ENCODE results near the gene SIPA1L3.
"Not testable (repeated sequence)": the region's sequence is repeated elsewhere in the genome, so short reads cannot be mapped to it uniquely, and the experiment has no call there.

The SIPA1L3 gene

DNA sequence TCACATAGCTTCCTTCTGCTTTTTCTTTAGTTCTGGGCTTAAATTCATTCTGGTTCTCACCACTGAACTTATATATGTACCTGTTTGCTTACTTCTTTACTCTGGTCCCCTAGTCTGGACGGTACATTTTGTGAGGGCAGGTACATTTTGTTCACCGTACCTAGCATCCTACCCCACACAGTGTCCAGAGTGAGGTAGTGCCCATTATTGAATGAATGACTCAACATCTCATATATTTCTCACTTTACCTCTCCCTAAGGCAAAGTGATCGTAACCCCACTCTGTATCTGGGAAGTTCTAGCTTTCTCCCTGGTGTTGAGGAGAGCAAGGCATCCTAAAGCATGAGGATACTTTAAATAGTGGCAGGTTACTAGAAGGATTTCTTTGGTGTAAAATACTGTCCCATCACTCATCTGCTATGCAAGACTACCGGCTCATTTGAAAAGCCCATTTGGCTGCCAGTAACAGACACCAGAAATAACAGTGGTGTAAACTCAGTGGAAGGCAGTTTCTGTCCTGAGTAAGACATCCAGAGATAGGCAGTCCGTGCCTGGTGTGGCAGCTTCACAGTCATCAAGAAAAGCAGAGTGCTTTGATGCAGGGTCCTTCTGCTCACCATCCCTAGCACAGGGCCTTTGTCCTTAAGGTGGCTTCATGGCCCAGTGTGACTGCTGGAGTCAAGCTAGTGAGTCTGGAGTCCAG is 111.8 kb downstream of the SIPA1L3 start:
- H3K27ac ChIP-seq (ENCODE audit: low read length), result no peak overlapping the region
- H3K36me3 ChIP-seq (ENCODE audit: insufficient read depth, low read depth, low read length), result no peaks in the 10 kb centered on the region
- H3K4me1 ChIP-seq (ENCODE audit: insufficient read depth, low read length), result 0 out of 2 replicates have a peak, but pooled peaks cover 4% of the 10 kb centered on the region
- no peak overlapping the region for H3K9ac ChIP-seq (ENCODE audit: low read depth, low read length)
- no peaks in the 10 kb centered on the region for H3K27me3 ChIP-seq (ENCODE audit: insufficient read depth, low read length)
- no peaks in the 10 kb centered on the region for H3K9me3 ChIP-seq (ENCODE audit: insufficient read depth, low read depth, low read length)
- H3K4me3 ChIP-seq (ENCODE audit: low read length), result no peak overlapping the region

DNA sequence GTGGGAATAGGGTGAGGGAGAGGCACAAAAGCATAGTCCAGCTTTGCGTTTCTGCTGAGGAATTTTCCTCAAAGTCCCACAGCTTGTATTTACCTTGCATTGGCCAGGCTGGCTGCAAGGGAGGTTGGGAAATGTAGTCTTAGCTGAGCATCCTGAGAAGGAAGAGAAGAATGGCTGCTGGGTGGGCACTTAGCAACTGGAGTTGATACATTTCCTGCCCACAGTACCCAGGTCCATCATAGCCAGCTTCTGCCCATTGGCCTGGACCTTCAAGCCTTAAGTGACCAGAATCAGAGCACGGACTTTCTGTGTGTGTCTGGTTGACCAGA is 112.4 kb downstream of the SIPA1L3 start:
- H3K4me3 ChIP-seq (ENCODE audit: low read length), result no peak overlapping the region
- H3K36me3 ChIP-seq (ENCODE audit: insufficient read depth, low read depth, low read length), result no peaks in the 10 kb centered on the region
- no peaks in the 10 kb centered on the region for H3K27me3 ChIP-seq (ENCODE audit: insufficient read depth, low read length)
- no peak overlapping the region for H3K9ac ChIP-seq (ENCODE audit: low read depth, low read length)
- no peak overlapping the region for H3K27ac ChIP-seq (ENCODE audit: low read length)
- H3K4me1 ChIP-seq (ENCODE audit: insufficient read depth, low read length), result 0 out of 2 replicates have a peak, but pooled peaks cover 4% of the 10 kb centered on the region
- no peaks in the 10 kb centered on the region for H3K9me3 ChIP-seq (ENCODE audit: insufficient read depth, low read depth, low read length)

DNA sequence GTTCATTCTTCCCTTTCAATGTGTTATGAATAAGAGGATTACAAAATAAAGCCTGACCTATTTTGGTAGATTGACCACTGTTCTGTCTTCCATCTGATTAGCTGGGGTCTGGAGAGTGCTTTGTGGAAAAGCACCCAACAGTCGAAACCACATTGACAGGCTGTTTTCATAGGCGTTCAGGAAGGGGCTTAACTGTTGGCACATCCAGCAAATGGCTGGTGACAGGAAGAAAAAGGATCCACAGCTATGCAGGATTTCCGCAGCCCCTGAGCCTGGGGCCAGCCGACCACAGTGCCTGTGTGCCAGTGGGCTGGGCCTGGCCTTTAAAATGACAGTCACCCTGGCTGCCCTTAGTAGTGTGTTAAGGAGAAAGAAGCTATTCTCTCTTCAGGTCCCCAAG is 113.3 kb downstream of the SIPA1L3 start:
- Histone ChIP-seq H3K9me3 (ENCODE audit: insufficient read depth, low read depth, low read length) (no peaks in the 10 kb centered on the region), H3K27me3 (ENCODE audit: insufficient read depth, low read length) (no peaks in the 10 kb centered on the region), H3K4me1 (ENCODE audit: insufficient read depth, low read length) (0 out of 2 replicates have a peak, but pooled peaks cover 7% of the 10 kb centered on the region), H3K27ac (ENCODE audit: low read length) (no peak overlapping the region), H3K36me3 (ENCODE audit: insufficient read depth, low read depth, low read length) (no peaks in the 10 kb centered on the region), H3K9ac (ENCODE audit: low read depth, low read length) (no peak overlapping the region), H3K4me3 (ENCODE audit: low read length) (no peak overlapping the region)

DNA sequence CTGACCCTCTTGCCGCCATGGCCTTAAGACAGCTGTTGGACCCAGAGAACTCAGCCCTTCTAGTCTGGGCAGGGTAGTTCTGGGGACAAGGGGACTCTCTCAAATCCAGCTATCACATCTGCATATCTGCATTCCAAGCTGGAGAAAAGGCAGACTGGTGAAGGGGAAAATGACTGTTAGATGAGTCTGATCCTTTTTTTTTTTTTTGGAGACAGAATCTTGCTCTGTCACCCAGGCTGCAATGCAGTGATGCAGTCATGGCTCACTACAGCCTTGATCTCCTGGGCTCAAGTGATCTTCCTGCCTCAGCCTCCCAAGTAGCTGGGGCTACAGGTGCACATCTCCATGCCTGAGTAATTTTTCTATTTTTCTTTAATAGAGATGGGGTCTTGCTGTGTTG is 114.3 kb downstream of the SIPA1L3 start:
- Histone ChIP-seq H3K36me3 (ENCODE audit: insufficient read depth, low read depth, low read length) (no peaks in the 10 kb centered on the region), H3K27ac (ENCODE audit: low read length) (no peak overlapping the region), H3K9ac (ENCODE audit: low read depth, low read length) (no peak overlapping the region), H3K4me1 (ENCODE audit: insufficient read depth, low read length) (0 out of 2 replicates have a peak, but pooled peaks cover 7% of the 10 kb centered on the region), H3K9me3 (ENCODE audit: insufficient read depth, low read depth, low read length) (no peaks in the 10 kb centered on the region), H3K27me3 (ENCODE audit: insufficient read depth, low read length) (no peaks in the 10 kb centered on the region), H3K4me3 (ENCODE audit: low read length) (no peak overlapping the region)

DNA sequence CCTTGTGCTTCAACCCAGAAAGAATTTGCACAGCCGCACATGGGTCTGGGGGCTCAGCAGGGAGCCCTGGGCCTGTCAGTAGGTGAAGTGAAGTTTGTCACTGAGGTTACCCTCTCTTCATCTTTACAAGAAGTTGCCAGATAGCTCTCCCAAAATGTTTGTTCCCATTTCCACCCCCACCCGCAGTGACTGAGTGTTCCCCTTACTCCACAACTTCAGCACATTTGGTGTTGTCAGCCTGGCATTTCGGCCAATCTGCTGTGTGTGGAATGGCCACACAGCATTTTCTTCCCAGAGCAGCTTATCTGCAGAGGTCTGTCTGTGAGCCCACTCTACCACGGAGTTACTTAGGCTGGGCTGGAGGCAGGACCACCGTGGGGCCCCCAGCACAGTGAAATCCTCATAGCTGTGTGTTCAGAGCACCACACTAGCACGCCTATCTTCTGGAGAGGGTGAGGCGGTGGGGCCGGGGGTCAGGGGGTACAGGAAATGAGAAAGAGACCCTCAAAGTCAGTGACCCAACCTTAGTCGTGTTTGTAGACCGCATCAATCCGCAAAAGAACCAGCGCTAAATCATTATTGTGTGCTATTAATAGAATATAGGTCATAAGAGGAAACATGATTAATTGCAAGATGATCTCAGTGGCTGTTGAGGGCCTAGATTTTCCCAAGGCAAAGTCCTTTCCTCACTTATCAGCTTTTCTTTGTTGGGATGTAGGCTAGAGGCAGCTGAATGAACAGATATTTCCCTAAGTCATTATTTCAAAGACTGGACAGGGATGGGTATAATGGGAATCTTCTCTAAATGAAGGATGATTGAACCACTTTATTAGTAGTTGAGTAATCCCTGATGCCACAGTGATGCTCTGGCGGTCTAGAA is 116.0 kb downstream of the SIPA1L3 start:
- Histone ChIP-seq H3K4me3 (ENCODE audit: low read length) (no peak overlapping the region), H3K36me3 (ENCODE audit: insufficient read depth, low read depth, low read length) (no peaks in the 10 kb centered on the region), H3K27me3 (ENCODE audit: insufficient read depth, low read length) (no peaks in the 10 kb centered on the region), H3K9me3 (ENCODE audit: insufficient read depth, low read depth, low read length) (no peaks in the 10 kb centered on the region), H3K9ac (ENCODE audit: low read depth, low read length) (no peak overlapping the region), H3K27ac (ENCODE audit: low read length) (no peak overlapping the region), H3K4me1 (ENCODE audit: insufficient read depth, low read length) (0 out of 2 replicates have a peak, but pooled peaks cover 7% of the 10 kb centered on the region)

DNA sequence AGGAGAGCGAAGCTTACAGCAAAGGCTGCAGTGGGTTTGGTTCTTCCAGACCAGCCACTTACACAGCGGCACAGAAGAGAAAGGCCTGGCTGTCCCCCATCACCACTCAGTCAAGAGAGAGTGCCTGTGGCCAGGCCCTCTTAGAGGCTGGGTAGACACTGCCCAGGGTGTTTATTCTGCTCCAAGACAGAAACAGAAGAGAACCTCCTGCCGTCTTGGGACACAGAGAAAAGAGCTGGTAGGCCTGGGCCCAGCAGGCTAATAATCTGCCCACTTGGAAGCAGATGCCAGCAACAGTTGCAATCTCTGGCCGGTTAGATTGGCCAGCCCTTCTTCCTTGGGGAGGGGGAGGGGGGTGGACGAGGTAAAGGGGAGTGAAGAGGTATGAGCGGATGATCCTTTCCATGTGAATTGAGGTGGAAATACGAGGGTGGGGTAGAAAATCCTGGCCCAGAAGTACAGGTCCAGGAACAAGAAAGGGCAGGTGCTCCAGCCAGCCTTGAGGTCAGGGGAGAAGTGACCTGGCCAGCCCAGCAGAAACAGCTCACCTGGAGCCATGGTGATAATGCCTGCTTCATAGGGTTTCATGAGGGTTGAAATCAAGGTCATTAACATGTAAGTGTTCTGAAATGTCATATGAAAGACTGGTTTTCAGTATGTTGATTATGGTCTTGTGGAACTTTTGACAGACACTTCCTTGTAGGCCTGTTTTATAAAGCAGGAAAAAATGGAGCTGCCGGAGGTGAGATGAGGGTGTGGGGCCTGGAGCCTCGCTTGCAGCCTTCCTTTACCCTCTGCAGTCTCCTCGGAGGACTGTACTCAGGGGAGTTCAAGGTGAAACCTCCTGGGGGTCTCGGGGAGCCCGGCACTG is 116.9 kb downstream of the SIPA1L3 start:
- H3K9ac ChIP-seq (ENCODE audit: low read depth, low read length), result no peak overlapping the region
- H3K36me3 ChIP-seq (ENCODE audit: insufficient read depth, low read depth, low read length), result no peaks in the 10 kb centered on the region
- 0 out of 2 replicates have a peak, but pooled peaks cover 7% of the 10 kb centered on the region for H3K4me1 ChIP-seq (ENCODE audit: insufficient read depth, low read length)
- no peaks in the 10 kb centered on the region for H3K9me3 ChIP-seq (ENCODE audit: insufficient read depth, low read depth, low read length)
- H3K4me3 ChIP-seq (ENCODE audit: low read length), result no peak overlapping the region
- no peaks in the 10 kb centered on the region for H3K27me3 ChIP-seq (ENCODE audit: insufficient read depth, low read length)
- H3K27ac ChIP-seq (ENCODE audit: low read length), result no peak overlapping the region

DNA sequence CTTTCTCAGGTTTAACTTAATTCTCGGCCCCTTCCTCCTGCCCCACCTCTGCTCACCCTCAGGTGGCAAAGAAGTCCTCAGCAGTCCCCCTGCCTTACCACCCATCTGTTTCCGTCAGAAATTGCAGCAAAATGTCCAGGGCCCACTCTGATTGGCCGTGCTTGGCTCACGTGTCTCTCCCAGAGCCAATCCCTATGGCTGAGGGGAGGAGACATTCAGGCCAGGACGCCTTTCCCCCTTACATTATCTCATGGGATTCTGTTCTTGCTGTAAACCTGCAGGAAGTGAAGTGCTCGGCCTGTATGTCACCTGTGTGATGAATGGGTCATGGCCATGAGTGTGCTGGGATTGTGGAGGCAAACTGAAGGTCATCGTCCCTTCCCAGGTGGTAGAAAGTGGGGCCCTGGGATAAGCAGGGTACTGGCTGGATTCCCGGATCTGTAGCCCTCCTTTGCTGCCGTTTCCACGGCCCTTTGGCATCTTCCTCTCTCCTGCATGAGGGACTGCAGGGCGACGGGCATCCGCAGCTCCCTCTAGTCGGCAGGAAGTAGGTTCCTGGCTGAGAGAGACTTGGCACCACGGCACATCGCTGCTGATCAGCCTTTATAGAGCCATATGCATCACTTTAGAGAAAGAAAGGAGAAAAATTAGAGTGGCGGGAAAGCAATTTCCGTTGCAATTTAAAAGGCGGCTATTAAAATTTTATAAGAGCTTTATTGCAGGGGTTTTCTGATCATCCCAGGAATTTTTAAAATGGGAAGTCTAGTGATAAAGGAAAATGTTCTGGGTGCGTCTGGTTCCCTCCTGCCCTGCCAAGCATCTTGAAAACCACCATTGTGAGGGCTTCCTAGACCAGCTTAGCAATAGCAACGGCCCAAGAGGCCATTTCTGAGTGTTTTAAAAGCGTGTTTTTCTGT is 118.2 kb downstream of the SIPA1L3 start:
- Histone ChIP-seq H3K9ac (ENCODE audit: low read depth, low read length) (no peak overlapping the region), H3K9me3 (ENCODE audit: insufficient read depth, low read depth, low read length) (no peaks in the 10 kb centered on the region), H3K4me1 (ENCODE audit: insufficient read depth, low read length) (0 out of 2 replicates have a peak, but pooled peaks cover 7% of the 10 kb centered on the region), H3K36me3 (ENCODE audit: insufficient read depth, low read depth, low read length) (0 out of 2 replicates have a peak, but pooled peaks cover 3% of the 10 kb centered on the region), H3K27ac (ENCODE audit: low read length) (no peak overlapping the region), H3K4me3 (ENCODE audit: low read length) (no peak overlapping the region), H3K27me3 (ENCODE audit: insufficient read depth, low read length) (no peaks in the 10 kb centered on the region)

DNA sequence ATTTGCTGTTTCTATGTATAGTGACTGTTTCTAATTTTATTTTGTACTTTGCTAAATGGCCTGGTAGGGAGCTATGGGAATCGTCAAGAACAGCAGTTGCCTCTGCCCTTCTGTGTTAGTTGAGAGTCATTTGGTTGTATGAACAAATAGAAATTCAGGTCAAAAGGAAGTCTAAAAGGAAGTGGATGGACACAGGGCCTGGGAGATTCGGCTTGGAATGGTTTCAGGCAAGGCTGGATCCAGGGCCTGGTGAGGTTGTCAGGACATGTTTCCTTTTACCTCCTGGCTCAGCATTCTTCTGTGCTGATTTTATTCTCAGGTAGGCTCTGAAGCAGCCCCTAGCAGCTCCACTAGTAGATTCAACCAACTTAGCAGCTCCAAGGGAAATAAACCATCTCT is 118.9 kb downstream of the SIPA1L3 start:
- no peak overlapping the region for H3K9ac ChIP-seq (ENCODE audit: low read depth, low read length)

DNA sequence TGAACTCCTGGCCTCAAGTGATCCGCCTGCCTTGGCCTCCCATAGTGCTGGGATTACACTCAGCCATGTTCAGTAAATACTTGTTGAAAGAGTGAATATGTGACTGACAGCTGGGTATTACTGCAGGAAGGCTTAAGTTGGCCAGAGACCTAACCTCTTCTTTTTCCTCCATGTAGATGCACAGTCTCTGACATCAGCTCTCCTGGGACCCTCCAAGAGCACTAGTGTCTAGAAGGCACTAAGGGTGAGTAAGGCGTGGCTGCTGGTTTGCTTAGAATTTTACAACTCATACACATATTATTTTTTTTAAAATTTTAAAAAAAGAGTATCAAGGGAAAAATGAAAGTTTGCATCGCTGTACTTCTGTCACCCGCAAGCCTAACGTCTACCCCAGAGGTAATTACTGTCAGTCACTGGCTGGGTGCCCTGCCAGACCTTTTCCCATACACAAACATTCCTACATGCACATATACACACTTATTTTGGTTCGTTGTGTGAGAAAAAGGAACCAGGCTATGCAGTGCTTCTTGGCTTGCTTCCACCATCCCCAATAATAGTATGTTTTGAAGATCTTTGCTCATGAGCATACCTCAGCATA is 122.0 kb downstream of the SIPA1L3 start:
- no peaks in the 10 kb centered on the region for H3K27me3 ChIP-seq (ENCODE audit: insufficient read depth, low read length)
- H3K36me3 ChIP-seq (ENCODE audit: insufficient read depth, low read depth, low read length), result 0 out of 2 replicates have a peak, but pooled peaks cover 3% of the 10 kb centered on the region
- peaks cover 13% of the 10 kb centered on the region for H3K4me1 ChIP-seq (ENCODE audit: insufficient read depth, low read length)
- H3K4me3 ChIP-seq (ENCODE audit: low read length), result no peak overlapping the region
- no peak overlapping the region for H3K27ac ChIP-seq (ENCODE audit: low read length)
- no peak overlapping the region for H3K9ac ChIP-seq (ENCODE audit: low read depth, low read length)
- no peaks in the 10 kb centered on the region for H3K9me3 ChIP-seq (ENCODE audit: insufficient read depth, low read depth, low read length)

More for the DNA sequence above, 118.9 kb downstream of the SIPA1L3 start:
- H3K27me3 ChIP-seq (ENCODE audit: insufficient read depth, low read length), result no peaks in the 10 kb centered on the region
- 0 out of 2 replicates have a peak, but pooled peaks cover 3% of the 10 kb centered on the region for H3K36me3 ChIP-seq (ENCODE audit: insufficient read depth, low read depth, low read length)
- H3K4me1 ChIP-seq (ENCODE audit: insufficient read depth, low read length), result 0 out of 2 replicates have a peak, but pooled peaks cover 7% of the 10 kb centered on the region
- no peaks in the 10 kb centered on the region for H3K9me3 ChIP-seq (ENCODE audit: insufficient read depth, low read depth, low read length)
- no peak overlapping the region for H3K27ac ChIP-seq (ENCODE audit: low read length)
- no peak overlapping the region for H3K4me3 ChIP-seq (ENCODE audit: low read length)

DNA sequence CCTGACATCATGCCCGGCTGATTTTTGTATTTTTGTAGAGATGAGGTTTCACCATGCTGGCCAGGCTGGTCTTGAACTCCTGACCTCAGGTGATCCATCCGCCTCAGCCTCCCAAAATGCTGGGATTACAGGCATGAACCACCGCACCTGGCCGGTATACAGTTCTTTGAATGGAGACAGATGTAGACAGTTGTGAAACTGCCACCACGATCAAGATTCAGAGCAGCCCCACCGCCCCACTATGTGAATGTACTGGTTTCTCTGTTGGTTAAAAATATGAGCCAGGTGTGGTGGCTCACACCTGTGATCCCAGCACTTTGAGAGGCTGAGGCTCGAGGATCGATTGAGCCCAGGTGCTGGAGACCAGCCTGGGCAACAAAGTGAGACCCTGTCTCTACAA is 123.0 kb downstream of the SIPA1L3 start:
- H3K9me3 ChIP-seq (ENCODE audit: insufficient read depth, low read depth, low read length); H3K9ac ChIP-seq (ENCODE audit: low read depth, low read length); H3K4me3 ChIP-seq (ENCODE audit: low read length); H3K36me3 ChIP-seq (ENCODE audit: insufficient read depth, low read depth, low read length); H3K27ac ChIP-seq (ENCODE audit: low read length); H3K27me3 ChIP-seq (ENCODE audit: insufficient read depth, low read length): not testable (repeated sequence)
- H3K4me1 ChIP-seq (ENCODE audit: insufficient read depth, low read length), result peaks cover 14% of the 10 kb centered on the region

Data from iPS-20b (cell line).